Left cardiac atrium (tissue), 4 donors: ENCODE measurements around the gene TDRD12. TPM values are rescaled to one million over a fixed set of nuclear protein-coding genes. Genes with fewer than 3 reads are reported as not detected.

Source experiments
- ATAC-seq, 2 donors: fragments of 200-7000 bp; cut with Tn5 transposase; one replicate each; pipeline ENCODE4 v1.9.1; 2020; ENCODE audit warnings: mild to moderate bottlenecking in 2 of 2, moderate library complexity in 2 of 2
- DNase-seq: peaks from one replicate; pipeline ENCODE4 v3.0.0-alpha.2; 2020
- intact Hi-C, 2 donors: fragments of 100-400 bp; cut with DNase I; formaldehyde crosslinking; loops; one replicate each; pipeline versions ENCODE4 v1.14.1 to v1.15.1; 2022 to 2023
- long read RNA-seq: library from polyadenylated mRNA; unstranded; transcript quantifications from one replicate; pipeline ENCODE4 v2.0.0, GENCODE V29; 2021
- total RNA-seq, 2 donors: library from RNA; stranded (reverse); fragmentation: NEBNext Ultra II Directional; extraction: Animal tissue kit (Norgen Biotek cat#: 25700); gene quantifications; one replicate each; pipeline ENCODE4 v1.2.1, GENCODE V29; 2021
- donor health status: DM: no; HTN: yes; CAD: no.
- donor health status: DM: no; HTN: yes; CAD: no; lungs with severe emphysema.
- donor health status: DM: yes; HTN: yes; CAD: no.
- donor health status: Dilated cardiomyopathy.

Gene TDRD12, protein sequence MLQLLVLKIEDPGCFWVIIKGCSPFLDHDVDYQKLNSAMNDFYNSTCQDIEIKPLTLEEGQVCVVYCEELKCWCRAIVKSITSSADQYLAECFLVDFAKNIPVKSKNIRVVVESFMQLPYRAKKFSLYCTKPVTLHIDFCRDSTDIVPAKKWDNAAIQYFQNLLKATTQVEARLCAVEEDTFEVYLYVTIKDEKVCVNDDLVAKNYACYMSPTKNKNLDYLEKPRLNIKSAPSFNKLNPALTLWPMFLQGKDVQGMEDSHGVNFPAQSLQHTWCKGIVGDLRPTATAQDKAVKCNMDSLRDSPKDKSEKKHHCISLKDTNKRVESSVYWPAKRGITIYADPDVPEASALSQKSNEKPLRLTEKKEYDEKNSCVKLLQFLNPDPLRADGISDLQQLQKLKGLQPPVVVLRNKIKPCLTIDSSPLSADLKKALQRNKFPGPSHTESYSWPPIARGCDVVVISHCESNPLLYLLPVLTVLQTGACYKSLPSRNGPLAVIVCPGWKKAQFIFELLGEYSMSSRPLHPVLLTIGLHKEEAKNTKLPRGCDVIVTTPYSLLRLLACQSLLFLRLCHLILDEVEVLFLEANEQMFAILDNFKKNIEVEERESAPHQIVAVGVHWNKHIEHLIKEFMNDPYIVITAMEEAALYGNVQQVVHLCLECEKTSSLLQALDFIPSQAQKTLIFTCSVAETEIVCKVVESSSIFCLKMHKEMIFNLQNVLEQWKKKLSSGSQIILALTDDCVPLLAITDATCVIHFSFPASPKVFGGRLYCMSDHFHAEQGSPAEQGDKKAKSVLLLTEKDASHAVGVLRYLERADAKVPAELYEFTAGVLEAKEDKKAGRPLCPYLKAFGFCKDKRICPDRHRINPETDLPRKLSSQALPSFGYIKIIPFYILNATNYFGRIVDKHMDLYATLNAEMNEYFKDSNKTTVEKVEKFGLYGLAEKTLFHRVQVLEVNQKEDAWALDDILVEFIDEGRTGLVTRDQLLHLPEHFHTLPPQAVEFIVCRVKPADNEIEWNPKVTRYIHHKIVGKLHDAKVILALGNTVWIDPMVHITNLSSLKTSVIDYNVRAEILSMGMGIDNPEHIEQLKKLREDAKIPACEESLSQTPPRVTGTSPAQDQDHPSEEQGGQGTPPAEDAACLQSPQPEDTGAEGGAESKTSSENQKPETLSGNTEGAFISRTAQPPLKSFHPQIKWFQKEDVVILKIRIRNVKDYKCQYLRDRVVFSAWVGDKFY (N-terminal part only)
- total RNA-seq, result under 1 TPM in 1 of 2 donors, not detected in 1; 0.24 TPM
- long read RNA-seq, result 0 reads

DNA sequence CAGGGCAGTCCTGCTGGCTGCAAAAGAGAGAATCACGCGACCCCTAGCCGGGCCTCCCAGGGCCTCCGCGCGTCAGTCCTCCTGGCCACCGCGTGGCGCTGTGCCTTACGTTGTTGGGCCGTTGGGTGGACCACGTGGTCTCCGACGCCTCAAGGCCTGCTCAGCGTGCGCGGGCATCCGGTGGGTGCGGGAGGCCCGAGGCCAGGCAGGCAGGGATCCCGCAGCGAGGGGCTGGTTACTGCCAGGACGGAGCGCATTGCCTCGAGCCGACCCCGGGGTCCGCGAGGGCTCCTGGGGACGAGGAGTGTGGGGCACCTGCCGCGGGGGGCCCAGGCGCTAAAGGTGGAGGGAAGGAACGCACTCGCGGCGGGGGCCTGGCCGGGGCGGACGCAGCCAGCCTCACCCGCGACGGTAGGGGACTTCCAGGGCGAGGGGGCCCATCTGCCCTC, at the start of gene TDRD12:
TSS of gene TDRD12 (plus strand) at position 157 of the 449 bp plus-strand sequence. CDS start 306 bp downstream, outside the sequence.
- no peak for DNase-seq
- intact Hi-C loops, result no loop called here
- ATAC-seq, result no peak

DNA sequence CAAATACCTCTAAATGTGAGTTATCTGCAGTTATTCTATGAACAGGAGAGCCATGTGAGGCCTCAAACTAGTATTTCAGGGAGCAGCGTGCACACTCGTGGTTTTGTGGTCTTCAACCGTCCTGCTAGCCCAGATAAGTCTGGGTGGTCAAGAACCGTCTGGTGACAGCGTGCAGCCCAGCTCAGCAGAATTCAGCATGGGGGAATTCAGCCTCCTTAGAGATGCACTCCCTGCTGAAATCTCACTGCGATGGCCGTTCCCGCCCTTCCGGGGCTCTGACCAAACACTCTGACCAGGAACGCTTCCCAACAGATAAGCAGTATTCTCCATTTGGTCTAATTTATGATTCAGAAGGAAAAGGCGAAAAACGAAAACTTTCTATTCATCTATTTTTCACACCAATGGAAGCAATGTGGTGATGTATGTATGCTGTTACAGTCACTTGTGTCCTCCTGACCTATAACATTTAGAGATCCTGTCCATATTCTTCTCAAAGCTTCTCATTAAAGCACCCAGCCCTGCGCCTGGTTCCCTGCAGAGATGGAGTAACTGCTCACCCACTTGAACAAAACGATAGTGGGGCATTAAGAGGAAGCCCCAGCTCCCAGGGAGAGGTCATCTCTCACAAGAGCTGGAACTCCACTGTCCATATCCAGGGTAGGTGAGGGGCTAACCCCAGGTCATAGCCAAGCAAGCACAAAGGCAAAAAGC, 47.5 kb upstream of the TDRD12 start:
- ATAC-seq (no peak), DNase-seq (no peak)
- intact Hi-C loops, result no loop called here

DNA sequence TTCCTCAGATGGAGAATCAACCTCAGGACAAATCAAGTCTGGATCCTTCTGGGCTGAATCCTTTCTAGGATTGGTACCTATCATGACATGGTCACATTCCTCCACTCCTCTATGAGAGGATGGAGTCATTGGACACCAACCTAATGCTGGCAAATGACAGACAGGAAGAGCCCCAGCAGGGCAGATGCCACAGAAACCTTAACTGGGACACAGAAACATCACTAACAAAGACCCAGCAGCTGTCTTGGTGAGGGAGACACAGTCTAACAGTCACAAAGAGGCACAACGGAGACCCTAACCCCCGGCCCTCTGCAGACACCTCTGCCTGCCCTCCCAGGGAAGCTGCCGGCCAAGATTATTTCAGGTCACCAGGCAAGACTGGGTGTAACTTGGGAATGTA, 46.7 kb upstream of the TDRD12 start:
- no peak for ATAC-seq
- intact Hi-C loops, result no loop called here
- DNase-seq, result no peak

DNA sequence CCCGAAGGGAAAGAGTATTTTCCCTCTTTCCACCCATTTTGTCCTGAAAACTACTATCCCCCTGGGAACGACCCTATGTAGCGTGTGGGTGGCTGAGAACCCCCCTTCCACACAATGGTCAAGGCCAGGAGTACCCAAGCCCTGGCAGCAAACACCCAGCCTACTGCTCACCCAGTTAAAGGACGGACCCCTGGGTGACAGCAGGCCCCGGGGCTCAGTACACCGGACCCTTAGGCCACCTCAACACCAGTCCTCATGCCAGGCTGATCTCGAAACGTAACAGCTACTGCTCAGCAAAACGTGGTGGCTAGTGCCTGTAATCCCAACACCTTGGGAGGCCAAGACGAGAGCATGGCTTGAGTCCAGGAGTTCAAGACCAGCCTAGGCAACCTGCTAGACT, 46.0 kb upstream of the TDRD12 start:
- ATAC-seq, result no peak
- DNase-seq, result no peak
- intact Hi-C loops, result no loop called here

DNA sequence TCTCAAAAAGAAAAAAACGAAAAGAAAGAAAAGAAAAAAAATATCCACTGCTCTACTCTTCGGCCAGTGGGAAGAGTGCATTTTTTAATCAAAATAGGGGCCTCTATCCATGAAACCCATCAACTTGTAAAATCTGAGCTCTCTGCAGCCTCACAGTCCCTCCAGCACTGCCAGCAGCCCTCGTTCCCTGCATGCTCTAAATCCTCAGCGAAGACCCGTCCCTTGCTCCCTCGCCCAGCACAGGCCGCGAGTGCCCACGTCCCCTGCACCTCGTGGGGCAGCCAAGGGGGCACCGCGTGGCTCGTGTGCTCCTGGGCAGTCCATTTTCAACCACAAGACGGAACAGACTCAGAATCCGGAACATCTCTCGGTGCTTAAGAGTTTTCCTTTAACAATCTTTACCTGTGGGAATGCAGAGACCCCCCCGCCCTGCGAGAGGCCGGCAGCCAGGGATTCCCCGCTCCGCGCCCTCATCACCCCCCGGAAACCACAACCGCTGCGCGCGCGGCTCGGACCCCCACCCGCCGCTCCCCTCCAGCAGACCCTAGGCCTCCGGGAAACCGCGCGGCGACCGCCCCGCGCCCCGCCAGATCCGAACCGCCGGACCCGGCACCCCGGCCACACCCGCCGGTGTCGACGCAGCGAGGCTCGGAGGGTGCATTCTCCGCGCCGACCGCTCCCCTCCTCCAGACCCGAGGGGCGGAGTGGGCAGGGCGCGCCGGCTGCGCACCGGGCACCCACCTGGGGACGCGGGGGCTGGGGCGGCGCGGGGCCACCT, 45.2 kb upstream of the TDRD12 start:
- intact Hi-C loops, result no loop called here
- DNase-seq, result no peak
- ATAC-seq, result no peak

DNA sequence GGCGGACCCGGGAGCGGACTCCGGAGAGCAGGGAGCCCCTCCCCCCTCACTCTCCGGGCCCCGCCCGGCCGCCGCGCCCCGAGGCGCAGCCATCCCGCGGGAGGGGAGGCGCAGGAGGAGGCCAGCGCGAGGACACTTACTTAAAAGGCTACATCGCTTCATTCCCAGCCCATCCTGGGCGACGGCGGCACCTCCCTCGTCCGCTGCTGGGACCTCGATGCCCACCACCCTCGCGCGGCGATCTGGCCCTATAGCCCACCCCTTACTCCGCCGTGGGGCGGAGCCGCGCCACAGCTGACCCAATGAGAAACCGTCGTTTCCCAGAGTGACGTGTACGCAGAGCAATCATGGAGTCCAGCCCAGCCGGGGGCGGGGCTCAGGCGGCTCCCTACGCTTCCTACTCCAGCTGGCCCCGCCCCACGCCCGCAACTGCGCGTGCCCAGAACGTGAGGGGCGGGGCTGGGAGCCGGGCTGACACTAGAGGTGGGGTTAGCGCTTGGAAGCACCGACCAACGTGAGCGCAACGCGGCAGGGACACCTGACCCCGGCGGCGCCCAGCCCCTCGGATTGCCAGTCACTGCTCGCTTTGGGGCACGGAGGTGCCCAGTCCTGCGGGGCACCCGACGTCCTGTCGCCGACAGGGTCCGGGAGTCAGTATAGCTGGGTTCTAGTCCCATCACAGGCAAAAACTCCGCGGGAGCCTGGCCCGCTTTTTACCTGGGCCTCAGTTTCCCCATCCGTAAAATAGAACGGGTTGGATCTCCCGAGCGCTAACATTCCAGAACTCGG, 44.4 kb upstream of the TDRD12 start, which contains the start of gene ANKRD27:
TSS of gene ANKRD27 (minus strand) at position 250 of the 789 bp plus-strand sequence. CDS start 16,165 bp downstream, outside the sequence.
- peak; percentile 99 for DNase-seq
- peak; percentile 95 to 97 for ATAC-seq
- intact Hi-C loops, result no loop called here

DNA sequence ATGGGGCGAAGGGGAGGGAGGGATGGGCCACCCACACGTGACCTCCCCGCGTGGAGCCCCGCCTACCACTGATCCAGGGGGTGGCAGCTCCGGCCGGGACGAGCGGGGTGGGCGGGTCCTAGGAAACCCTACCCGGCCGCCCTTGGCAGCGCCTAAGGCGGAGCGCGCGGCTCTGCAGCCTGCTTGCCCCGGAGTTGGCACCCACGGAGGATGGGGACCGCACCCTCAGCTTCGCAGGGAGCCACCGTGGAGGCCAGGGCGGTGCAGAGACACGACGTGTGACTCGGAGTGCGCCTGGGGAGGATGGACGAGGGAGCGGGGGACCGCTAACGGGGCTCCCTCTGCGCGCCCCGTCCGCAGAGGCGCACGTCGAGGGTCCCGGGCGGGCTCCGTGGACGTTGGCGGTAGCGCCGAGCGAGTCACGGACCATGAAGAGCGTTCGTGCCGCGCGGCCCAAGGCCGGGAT, 43.8 kb upstream of the TDRD12 start, which contains the start of gene RGS9BP:
TSS of gene RGS9BP (plus strand) at position 129 of the 466 bp plus-strand sequence. CDS start 416 bp downstream, outside the sequence.
- ATAC-seq (peak; percentile 81 to 93), DNase-seq (peak; percentile 92)
- intact Hi-C loops, result no loop called here

DNA sequence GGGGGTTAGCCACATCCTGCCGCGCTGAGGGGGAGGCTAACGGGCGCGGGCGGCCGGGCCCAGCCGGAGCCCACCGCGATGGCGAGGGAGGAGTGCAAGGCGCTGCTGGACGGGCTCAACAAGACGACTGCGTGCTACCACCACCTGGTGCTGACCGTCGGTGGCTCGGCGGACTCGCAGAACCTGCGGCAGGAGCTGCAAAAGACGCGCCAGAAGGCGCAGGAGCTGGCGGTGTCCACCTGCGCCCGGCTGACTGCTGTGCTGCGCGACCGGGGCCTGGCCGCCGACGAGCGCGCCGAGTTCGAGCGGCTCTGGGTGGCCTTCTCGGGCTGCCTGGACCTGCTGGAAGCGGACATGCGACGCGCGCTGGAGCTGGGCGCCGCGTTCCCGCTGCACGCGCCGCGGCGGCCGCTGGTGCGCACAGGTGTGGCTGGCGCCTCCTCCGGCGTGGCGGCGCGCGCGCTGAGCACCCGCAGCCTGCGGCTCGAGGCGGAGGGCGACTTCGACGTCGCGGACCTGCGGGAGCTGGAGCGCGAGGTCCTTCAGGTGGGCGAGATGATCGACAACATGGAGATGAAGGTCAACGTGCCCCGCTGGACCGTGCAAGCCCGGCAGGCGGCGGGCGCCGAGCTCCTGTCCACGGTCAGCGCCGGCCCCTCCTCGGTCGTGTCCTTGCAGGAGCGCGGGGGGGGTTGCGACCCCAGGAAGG, 43.2 kb upstream of the TDRD12 start:
- peak; percentile 27 for DNase-seq
- peak in 1 of 2 donors; percentile 0 for ATAC-seq
- intact Hi-C loops, result no loop called here

DNA sequence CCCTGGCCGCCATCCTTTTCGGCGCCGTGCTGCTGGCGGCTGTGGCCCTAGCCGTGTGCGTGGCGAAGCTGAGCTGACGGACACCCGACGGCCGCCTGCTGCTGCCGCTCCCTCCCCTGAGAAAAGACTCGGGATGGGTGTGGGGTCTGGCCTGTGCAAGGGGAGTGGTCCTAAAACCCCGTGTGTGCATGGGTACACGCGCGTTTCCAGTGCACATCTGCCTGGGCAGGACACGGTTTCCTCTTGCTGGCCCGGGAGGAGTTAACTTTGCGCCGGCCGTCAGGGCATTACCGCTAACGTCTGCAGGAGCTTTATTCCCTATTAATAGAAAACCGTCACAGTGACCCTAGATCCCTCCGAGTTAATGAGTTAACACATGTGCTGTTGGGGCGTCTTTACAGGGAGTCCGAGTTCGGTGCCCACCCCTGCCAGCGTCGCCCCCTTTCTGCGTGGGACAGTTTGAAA, 42.6 kb upstream of the TDRD12 start:
- ATAC-seq, result no peak
- intact Hi-C loops, result no loop called here
- no peak for DNase-seq

DNA sequence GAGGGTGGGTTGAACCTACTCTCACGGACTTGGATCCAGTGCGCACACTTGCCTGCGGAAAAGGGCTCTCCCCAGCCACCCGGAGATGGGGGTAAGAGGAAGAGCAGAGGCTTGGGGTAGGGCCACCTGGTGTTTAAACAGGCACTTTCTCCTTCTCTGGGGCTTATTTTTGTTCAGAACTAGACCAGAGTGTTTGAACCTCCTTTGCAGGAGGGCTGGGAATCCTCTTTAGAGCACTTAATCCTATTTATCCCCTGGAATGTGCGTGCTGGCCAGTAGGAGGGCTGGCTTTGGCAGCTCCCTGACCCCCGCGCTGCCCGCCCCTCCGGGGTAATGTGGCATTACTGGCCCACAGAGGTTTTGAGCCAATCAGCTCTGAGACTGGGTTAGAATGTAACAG, 41.9 kb upstream of the TDRD12 start:
- ATAC-seq (no peak), DNase-seq (no peak)
- intact Hi-C loops, result no loop called here

DNA sequence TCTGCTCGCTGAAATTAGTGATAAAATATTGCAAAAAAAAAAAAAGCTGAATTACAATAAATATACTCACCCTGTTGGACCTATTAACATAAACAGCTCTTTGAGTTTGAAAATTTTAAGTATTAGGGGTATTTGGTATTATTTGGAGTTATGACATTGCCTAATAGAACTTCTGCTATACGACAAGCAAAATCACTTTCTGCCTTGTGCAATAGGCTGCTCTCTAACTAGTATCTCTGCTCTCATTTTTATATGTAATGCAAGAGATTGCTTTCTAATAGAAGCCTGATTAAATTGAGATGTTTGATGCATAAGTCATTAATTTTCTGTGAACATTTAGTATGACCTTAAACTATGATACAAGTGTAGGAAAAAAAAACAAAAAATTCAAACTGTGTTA, 38.6 kb upstream of the TDRD12 start:
- intact Hi-C loops, result loop anchor here in 1 of 2 donors (10.0 kb wide), 1 partner anchor 76 kb away; no protein-coding TSS in a partner anchor
- DNase-seq, result no peak
- no peak for ATAC-seq

DNA sequence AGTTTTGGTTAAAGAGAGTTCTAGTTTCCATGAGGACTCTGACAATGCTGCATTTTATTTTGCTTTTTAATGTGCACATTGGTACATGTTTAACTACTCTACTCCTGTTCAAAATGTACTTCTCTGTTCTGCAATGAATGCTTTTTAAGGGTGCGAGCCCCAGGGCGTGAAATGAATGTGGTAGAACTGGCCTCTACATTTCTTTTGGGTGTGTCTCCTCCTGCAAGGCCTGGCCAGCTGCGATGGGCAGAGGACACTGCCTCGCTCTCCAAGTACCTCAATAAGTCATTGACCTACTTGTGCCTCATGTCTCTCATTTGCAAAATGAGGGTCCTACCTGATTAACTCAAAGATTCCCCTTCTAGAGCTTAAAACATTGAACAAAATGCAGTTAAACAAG, 37.2 kb upstream of the TDRD12 start:
- intact Hi-C loops, result loop anchor here in 1 of 2 donors (10.0 kb wide), 1 partner anchor 78 kb away; no protein-coding TSS in a partner anchor
- DNase-seq, result no peak
- ATAC-seq, result no peak

DNA sequence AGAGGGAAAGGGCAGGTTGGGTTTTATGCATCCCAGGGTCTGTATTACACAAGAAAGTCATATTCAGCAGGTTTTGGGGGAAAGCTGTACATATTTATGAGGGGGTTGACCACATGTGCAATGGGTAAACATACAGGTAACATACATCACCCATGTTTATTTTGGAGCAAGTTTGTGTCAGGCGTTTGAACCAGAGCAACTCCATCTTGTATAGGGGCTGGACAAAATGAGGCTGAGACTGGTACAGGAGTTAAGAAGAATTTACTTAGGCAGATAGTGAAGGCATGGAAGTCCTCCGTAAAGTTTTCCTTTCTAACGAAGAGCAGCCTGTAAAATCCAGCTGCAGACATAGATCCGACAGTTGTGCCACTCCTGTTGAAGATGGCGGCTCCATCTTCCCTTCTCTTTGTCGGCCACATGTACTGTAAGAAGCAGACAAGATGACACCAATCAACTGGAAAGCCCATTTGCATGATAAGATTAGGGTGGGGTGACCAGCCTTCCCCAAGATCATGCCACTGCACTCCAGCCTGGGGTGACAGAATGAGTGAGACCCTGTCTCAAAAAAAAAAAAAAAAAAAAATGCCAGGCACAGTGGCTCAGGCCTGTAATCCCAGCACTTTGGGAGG, 32.6 kb upstream of the TDRD12 start:
- intact Hi-C loops, result loop anchor here in 1 of 2 donors (10.0 kb wide), 1 partner anchor 82 kb away; no protein-coding TSS in a partner anchor
- ATAC-seq (no peak), DNase-seq (no peak)

DNA sequence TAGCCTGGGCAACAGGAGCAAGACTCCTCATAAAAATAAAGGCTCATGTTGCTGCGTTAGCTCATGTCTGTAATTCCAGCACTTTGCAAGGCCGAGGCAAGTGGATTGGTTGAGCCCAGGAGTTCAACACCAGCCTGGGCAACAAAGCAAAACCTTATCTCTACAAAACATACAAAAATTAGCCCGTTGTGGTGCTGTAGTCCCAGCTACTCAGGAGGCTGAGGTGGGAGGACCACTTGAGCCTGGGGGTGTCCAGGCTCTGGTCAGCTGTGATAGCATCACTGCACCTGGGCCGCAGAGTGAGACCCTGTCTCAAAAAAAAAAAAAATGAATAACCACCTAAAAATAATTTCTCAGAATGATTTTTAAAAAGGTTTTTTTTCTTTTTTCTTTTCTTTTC, 31.9 kb upstream of the TDRD12 start:
- no peak for ATAC-seq
- no peak for DNase-seq
- intact Hi-C loops, result loop anchor here in 1 of 2 donors (10.0 kb wide), 1 partner anchor 83 kb away; no protein-coding TSS in a partner anchor

DNA sequence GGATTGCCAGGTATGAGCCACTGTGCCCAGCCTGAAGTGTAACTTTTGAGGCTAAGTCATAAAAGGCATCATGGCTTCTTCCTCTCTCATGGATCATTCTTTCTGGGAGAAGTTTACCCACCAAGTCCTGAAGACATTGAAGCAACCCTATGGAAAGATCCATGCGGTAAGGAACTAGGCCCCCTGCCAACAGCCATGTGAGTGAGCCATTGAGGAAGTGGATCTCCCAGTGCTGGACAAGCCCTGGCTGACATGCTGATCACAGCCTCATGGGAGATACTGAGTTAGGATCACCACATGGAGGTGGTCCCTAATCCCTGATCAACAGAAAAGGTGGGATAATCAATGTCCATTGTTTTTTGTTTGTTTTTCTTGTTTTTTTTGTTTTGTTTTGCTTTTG, 31.3 kb upstream of the TDRD12 start:
- ATAC-seq (no peak), DNase-seq (peak; percentile 45)
- intact Hi-C loops, result loop anchor here in 1 of 2 donors (10.0 kb wide), 1 partner anchor 84 kb away; no protein-coding TSS in a partner anchor
